RWPE1 (cell line): ENCODE measurements around the gene PRDM10.
A peak's percentile ranks its signal among the peaks of the same experiment; 100 is the strongest.
"Not testable (repeated sequence)": the region's sequence is repeated elsewhere in the genome, so short reads cannot be mapped to it uniquely, and the experiment has no call there.

Experiments
- CTCF ChIA-PET: fragments of 350-600 bp; sonication (Branson Sonifier 250); formaldehyde crosslinking; extraction: SDS; loops from one replicate; lab custom pipeline; 2021; lab: Yijun Ruan, JAX
- POLR2A ChIA-PET: fragments of 400-600 bp; formaldehyde crosslinking; extraction: SDS; loops from one replicate; lab custom pipeline; 2020; ENCODE audit warnings: antibody characterized with exemption; ENCODE audit not compliant: low non-redundant PET; lab: Yijun Ruan, JAX
- DNase-seq: peaks from one replicate; pipeline ENCODE4 v3.0.0; 2012; ENCODE audit warnings: low spot score
- H3K27ac ChIP-seq: fragments of 450-650 bp; 2 replicates; pipeline ENCODE4 v1.5.1; 2017
- CTCF ChIP-seq: fragments of 450-650 bp; conservative IDR thresholded peaks from 2 replicates; pipeline ENCODE4 v1.5.1; 2017; ENCODE audit warnings: low read depth, mild to moderate bottlenecking

The PRDM10 gene

GRCh38 chr11:129880311-129880710 is 122.3 kb downstream of the PRDM10 start:
- CTCF ChIA-PET: interaction anchor here (0.6 kb wide), 1 partner anchor 19 kb away, joined by 8 read pairs; no protein-coding TSS in a partner anchor
- POLR2A ChIA-PET: no interaction called here

DNA sequence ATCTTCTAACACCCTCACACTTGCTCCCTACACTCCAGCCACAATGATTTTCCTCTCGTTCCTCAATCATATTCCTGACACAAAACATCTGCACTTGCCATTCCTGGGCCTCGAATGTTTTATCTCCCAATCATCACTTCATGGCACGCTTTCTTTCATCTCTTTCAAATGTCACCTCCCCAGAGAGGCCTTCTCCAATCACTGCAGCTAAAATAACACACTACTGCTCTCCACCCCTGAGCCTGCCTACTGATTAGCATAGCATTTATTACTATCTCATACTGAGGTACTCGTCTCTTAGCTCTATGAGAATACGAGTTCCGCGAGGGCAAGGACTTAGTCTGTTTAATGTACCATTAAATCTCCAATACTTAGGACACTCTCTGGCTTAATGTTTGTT is 130.7 kb downstream of the PRDM10 start:
- no peak overlapping the region for H3K27ac ChIP-seq
- TF ChIP-seq CTCF: no peak
- no peak for DNase-seq
- CTCF ChIA-PET: interaction anchor here (0.5 to 0.6 kb wide), 2 partner anchors 65 to 95 kb away, joined by 3 read pairs; no protein-coding TSS in a partner anchor
- POLR2A ChIA-PET: no interaction called here

More at GRCh38 chr11:129880311-129880710, 122.3 kb downstream of the PRDM10 start:
- TF ChIP-seq CTCF: no peak
- no peak for DNase-seq
- H3K27ac ChIP-seq: no peak overlapping the region

- CTCF ChIA-PET: interaction anchor here (0.5 kb wide), 1 partner anchor 10 kb away, joined by 3 read pairs; no protein-coding TSS in a partner anchor
- POLR2A ChIA-PET, DNase-seq: not testable (repeated sequence)
- peak overlapping the region; percentile 2; the same call in 1 of the 2 replicates for H3K27ac ChIP-seq
Measured at GRCh38 chr11:129868626-129869025, 134.0 kb downstream of the PRDM10 start.

DNA sequence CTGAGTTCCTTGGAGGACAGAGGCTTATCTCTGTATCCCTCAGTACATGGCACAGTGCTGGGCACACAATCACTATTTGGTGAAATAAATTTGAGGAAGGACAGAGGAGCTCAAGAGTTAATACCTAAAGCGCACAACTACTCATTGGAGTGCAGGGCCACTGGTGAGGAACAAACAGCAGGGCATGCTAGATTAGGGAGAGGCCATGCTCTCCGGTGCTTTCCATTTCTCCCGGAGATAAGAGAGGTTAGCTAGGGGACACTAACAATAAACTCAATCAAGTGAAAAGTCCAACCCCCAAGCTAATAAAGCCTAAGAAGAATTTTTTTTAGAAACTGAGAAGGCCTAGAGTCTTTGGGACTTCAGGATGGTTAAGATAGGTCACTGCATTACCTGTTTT is 136.3 kb downstream of the PRDM10 start:
- ChIA-PET POLR2A (no interaction called here), CTCF (no interaction called here)
- no peak for DNase-seq

DNA sequence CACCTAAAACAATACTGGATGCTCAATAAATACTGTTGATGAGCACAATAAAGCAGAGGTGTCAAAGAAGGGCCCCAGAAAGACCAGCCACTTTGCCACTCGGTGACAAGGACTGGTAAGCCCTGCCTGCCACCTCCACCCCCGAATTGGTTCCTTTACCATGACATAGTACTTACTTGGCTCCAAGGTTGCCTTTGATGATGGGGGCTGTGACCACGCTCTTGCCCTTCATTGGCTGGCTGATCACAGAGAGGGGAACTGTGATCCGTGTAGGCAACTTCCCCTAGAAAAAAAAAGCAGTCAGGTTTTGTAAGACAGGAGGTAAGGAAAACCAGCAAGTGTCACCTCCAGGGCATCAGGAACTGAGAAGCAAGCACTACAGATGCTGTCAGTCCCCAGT is 136.9 kb downstream of the PRDM10 start:
- POLR2A ChIA-PET: no interaction called here
- CTCF ChIA-PET: no interaction called here

More for the DNA sequence above, 136.3 kb downstream of the PRDM10 start:
- no peak for TF ChIP-seq CTCF
- no peak overlapping the region for H3K27ac ChIP-seq

DNA sequence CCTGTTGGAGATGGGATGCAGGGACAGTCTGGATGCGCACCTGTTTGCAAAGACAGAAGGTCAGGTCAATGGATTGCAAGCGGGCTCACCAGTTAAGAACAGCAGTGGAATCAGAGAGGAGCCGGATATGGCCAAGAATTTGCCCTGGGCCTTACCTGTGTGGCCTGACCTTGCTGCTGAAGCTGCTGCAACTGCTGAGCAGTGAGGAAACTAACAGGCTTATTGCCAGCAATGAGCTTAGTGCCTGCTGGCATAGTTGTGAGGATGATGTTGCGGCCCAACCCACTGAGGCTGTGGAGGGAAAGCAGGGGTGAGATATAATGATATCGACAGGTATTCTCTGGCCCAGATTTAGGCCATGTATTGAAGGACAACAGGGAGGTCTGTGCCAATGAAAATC is 137.8 kb downstream of the PRDM10 start:
- ChIA-PET POLR2A (no interaction called here), CTCF (no interaction called here)
- peak overlapping the region; percentile 30 for H3K27ac ChIP-seq
- DNase-seq: no peak
- no peak for TF ChIP-seq CTCF

More for the DNA sequence above, 136.9 kb downstream of the PRDM10 start:
- no peak overlapping the region for H3K27ac ChIP-seq
- no peak for DNase-seq
- TF ChIP-seq CTCF: no peak

- CTCF ChIA-PET: interaction anchor here (0.6 to 1.0 kb wide), 2 partner anchors 200 to 270 kb away, joined by 5 to 8 read pairs; no protein-coding TSS in a partner anchor
- POLR2A ChIA-PET: no interaction called here
- no peak for TF ChIP-seq CTCF
- H3K27ac ChIP-seq: peak overlapping the region; percentile 94
- peak; percentile 96 for DNase-seq
Measured at GRCh38 chr11:129861702-129862522, 140.7 kb downstream of the PRDM10 start.
